ENCODE results near the gene BAIAP2L2.

- TF ChIP-seq EGR1 (IDR thresholded peaks at IDR 0.05), result no peak
- no peak for TF ChIP-seq CEBPB (IDR thresholded peaks at IDR 0.05)
- TF ChIP-seq YY1 (IDR thresholded peaks at IDR 0.05; ENCODE audit: low read depth), result no peak
- TF ChIP-seq RAD21 (IDR thresholded peaks at IDR 0.05; ENCODE audit: low read depth), result no peak
- TF ChIP-seq MAX (IDR thresholded peaks at IDR 0.05), result no peak
- TF ChIP-seq TEAD4 (IDR thresholded peaks at IDR 0.05), result no peak
Measured at GRCh38 chr22:38043151-38044039, 67.1 kb downstream of the BAIAP2L2 start.

Data from Ishikawa (cell line).